NCI-H146 treated with DMSO at 0.1 percent for 48 hours (cell line): Measurements from ENCODE around the gene PROK2.

Source experiments
- DNase-seq: peaks from one replicate; lab custom pipeline; 2025; ENCODE audit not compliant: unreplicated experiment; lab: John Stamatoyannopoulos, UW

Gene PROK2, protein sequence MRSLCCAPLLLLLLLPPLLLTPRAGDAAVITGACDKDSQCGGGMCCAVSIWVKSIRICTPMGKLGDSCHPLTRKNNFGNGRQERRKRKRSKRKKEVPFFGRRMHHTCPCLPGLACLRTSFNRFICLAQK

DNA sequence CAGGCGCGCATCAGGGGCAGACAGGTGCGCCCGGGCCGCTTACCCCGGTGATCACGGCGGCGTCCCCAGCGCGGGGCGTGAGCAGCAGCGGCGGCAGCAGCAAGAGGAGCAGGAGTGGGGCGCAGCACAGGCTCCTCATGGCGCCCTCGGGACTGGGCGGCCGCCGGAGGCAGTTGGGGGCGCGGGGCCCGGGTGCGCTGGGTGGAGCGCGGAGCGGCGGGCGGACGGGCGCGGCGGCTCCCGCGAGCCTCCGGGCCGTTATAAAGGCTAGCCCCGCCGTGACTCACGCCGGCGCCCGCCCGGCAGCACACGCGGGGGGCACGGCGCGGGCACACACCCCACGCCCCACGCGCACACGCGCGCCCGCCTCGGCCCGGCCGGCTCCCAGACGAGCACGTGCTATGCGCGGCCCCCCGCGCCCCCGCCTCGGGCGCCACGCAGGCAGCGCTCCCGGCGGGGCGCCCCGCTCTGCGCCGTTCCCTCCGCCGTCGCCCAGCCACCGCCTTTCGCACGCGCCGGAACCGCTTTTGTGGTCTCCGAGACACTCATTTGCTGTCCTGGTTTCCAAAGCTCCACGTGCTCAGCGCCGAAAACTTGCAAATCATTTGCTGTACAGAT is at the start of gene PROK2:
PROK2 (minus strand) TSS at position 235 of the 618 bp plus-strand sequence; CDS start at position 139, 96 bp downstream.
- no peak for DNase-seq

GRCh38 chr3:71831599-71831998 is 46.7 kb upstream of the PROK2 start:
- no peak for DNase-seq

DNA sequence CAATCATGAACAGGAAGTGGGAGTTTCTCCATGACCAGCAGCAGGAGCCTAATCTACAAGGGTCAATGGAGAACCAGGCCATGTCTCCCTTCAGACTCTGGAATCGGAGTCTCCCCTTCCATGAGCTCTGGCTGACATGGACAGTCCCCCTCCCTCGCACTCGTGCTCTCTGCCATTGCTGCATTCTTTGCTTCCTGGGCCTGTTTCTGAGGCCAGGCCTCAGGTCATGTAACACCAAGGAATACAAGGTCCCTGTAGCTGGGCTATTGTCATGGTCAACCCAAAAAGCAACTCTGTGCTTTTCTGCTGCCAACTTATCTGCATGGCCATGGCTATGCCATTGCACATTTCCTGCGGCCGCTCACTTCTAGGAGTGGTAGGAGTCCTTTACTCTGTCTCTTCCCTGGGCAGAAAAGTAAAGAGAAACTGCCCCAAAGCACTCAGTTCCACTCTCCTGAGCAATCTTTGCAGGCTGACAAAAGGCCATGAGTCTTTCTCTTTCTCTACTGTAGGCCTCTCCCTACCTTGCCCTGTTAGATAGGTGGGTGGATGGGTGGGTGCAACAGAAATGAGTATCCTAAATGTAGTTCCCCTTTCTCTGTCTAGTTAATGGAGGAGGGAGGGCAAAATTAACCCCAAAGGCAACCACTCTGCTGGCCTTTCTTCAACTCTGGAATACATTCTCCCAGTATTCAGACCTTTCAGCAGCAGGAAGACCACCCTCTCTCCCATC is 40.8 kb upstream of the PROK2 start:
- no peak for DNase-seq

- DNase-seq: no peak
Measured at GRCh38 chr3:71821116-71821515, 36.2 kb upstream of the PROK2 start.

DNA sequence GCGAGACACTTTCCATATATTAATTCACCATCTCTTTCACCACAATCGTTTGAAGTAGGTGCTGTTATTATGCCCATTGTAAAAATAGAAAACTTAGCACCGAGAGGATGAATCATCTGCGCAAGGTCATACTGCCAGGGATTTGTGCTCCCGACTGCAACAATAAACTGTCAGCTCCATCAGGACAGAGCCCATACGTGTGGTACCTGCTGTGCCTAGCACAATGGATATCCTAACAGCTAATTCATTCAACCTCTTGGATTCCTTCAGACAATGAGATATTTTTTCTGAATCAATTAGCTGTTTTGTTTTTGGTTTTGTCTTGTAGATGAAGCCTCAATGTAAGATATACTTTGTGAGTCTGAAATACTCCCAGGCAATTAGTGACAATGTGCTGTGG is 32.3 kb upstream of the PROK2 start:
- no peak for DNase-seq

DNA sequence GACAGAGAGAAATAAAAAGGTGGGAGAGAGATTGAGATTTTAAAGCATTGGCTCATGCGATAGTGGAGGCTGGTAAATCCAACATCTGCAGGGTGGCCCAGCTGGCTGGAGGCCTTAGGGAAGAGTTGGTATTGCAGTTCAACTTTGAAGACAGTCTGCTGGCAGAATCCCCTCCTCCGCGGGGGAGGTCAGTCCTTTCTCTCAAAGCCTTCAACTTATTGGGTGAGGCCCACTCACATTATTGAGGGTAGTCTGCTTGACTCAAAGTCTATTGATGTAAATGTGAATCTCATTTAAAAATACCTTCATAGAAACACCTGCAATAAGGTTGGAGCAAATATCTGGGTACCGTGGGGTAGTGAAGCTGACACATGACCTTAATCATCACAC is 31.8 kb upstream of the PROK2 start:
- DNase-seq: no peak

DNA sequence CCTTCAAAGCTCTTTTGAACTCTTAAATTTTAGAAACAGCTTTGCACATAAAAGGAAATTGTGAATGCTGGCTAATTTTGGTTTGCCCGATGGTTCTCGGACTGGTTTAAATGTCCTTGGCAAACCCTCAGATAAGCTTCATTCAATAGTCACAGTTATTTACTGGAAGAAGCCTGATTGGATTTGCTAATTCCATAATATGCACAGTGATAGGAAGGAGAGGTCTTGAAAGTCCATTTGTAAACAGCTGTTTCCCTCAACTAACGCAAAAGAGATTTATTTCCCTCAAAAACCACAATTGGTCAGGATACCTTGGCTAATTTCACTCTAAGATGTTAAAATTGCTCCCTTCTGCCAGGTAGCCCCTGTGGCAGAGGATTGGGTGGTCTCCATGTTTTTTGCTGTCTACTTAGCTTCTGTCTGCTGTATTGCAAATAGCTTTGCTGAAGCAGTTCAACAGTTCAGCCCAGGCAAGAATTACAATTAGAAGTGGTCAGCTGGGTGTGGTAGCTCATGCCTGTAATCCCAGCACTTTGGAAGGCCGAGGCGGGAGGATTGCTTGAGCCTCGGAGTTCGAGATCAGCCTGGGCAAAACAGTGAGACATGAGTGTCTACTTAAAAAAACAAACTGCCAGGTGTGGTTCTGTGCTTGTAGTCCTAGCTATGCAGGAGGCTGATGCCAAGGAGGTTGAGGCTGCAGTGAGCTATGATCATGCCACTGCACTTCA is 30.6 kb upstream of the PROK2 start:
- DNase-seq: no peak

- no peak for DNase-seq
Measured at GRCh38 chr3:71813704-71814103, 28.8 kb upstream of the PROK2 start.

GRCh38 chr3:71813073-71813472 is 28.1 kb upstream of the PROK2 start:
- DNase-seq: no peak

DNA sequence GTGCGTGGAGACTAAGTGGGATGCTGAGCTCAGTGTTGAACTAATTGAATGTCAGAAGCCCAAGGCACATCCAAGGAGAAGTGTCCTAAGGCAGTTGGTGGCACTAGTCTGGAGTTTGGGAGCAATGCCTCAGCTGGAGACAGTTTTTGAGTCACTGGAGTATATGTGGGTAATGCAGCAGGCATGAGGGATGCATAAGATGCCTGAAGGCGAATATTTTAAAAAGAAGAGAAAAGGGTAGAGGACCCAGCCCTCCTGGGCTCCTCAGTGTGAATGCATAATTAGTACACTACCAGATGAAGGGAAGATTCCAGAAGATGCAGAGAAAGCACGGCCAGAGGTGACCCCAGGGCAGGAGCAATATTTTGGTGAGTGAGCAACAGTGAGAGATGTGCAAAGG is 25.1 kb upstream of the PROK2 start:
- DNase-seq: no peak

DNA sequence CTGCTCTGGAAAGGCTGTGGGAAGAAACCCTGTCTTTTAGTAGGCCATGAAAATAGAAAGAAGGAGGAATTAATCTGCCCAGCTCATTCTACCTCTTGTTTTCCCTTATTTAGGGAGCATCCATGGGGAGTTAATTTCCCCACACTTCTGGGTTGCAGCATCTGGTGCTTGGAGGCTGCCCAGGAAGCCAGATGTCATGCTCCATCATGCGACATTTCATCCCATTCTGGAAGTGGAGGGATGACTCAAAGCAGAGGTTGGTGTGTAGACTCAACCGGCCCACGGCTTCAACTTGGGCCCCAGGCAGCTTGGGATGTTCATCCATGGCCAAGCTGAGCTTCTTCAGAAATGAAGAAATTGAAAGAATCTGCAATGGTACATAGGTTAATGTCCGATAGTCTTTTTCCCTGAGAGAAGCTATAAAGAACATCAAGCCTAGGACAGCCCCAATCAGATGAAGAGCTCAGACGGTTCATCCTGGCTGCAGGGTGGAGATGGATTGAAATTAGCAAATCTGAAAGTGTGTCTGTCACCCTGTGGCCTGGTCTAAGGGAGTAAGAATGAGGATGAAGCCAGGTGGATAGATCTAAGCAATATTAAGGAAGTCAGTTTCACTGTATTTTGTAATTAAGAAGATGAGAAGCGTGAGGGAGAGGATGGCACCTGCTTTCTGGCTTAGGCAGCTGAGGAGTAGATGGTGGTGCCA is 24.5 kb upstream of the PROK2 start:
- no peak for DNase-seq

- no peak for DNase-seq
Measured at GRCh38 chr3:71806736-71807135, 21.8 kb upstream of the PROK2 start.

- DNase-seq: no peak
Measured at GRCh38 chr3:71805691-71806090, 20.7 kb upstream of the PROK2 start.

DNA sequence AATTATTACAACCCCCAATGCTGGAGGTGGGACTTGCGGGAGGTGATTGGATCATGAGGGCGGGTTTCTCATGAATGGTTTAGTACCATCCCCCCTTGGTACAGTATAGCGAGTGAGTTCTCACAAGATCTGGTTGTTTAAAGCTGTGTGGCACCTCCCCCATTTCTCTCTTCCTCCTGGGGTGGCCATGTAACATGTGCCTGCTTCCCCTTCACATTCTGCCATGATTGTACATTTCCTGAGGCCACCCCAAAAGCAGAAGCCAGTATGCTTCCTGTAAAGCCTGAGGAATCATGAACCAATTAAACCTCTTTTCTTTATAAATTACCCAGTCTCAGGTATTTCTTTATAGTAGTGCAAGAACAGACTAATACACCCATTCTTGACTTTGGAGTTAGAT is 20.3 kb upstream of the PROK2 start:
- no peak for DNase-seq

DNA sequence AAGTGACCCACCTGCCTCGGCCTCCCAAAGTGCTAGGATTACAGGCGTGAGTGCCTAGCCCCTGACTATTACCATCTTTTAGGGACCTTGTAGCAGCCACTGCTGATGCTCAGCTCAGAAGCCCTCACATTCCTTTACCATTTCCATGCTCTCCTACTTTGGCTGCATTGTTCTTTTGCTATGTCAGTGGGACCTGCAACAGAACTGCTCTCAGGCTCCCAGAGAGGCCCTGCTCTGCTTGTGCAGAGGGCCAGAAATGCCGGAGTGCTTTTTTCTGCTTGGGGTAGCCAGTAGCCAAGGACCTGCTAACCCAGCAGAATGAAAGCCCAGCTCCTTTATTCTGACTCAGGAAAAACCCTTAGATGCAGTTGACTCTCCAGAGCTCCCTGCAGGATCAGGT is 18.3 kb upstream of the PROK2 start:
- DNase-seq: no peak

- no peak for DNase-seq
Measured at GRCh38 chr3:71801986-71802385, 17.0 kb upstream of the PROK2 start.

DNA sequence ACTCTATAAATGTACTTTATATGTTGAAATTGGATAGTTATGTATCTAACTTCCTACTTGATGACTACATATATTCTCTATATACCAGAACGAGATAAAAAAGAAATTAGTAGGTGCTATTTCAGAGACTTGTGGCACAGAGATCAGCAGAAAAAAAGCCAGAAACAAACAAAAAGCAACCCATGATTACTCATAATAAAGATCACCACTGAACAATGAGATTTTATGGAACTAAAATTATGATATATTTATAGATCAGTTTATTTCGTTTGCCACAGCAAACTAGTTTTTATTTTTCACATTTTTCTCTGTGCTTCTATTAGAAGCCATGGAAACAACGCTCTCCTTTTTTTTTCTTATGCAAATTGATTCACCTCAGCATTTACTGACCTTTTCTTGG is 15.1 kb upstream of the PROK2 start:
- no peak for DNase-seq

GRCh38 chr3:71797455-71797854 is 12.5 kb upstream of the PROK2 start:
- no peak for DNase-seq

- no peak for DNase-seq
Measured at GRCh38 chr3:71796290-71796689, 11.3 kb upstream of the PROK2 start.

DNA sequence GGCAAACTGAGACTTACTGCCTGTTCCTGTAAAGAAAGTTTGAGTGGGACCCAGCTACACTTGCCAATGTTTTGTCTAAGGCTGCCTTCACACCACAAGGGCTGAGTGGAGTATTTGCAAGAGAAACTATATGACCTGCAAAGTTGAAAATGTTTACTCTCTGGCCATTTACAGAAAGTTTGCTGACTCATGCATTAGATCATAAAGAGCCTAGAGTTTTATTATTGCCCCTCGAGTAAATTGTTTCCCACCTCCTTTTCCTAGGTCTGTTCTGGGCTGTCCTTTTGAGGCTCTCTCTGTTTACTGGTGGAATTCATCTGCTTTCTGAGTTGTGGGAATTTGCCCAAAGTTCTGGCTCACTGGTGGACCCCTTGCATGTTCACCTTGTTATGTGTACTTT is 6.7 kb upstream of the PROK2 start:
- DNase-seq: no peak

DNA sequence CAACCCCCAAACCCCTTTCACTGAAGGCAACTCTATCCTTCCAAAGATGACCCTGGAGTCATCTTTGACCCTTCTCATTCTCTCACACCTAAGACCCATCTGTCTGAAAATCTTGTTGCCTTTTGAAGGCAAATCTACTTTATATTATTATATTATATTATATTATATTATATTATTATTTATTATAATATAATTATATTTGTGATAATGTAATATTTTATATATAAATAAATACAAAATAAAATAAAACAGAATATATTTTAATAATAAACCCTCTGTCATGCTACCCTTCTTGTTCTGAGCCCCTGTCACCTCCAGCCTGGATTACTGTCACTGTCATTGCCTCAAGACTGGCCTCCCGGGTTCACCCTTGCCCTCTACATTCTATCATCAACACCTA is 5.0 kb upstream of the PROK2 start:
- DNase-seq: no peak
